ENCODE data around the gene CACHD1.

GRCh38 chr1:64734287-64734652, 264.3 kb downstream of the CACHD1 start:
- TF ChIP-seq CTCF (IDR thresholded peaks at IDR 0.05) = no peak
- no peak for TF ChIP-seq POLR2AphosphoS5 (IDR thresholded peaks at IDR 0.05; ENCODE audit: low read depth, low read length)
- TF ChIP-seq REST (IDR thresholded peaks at IDR 0.05; ENCODE audit: insufficient read depth in 1 of 2, low read depth in 2 of 2, low read length in 1 of 2) = no peak
